Lower leg skin (tissue), 3 donors: ENCODE measurements around the gene AGA.

Experiments used
- CTCF ChIP-seq, 3 donors: fragments of 450-650 bp; IDR thresholded peaks; one replicate each; pipeline ENCODE4 v1.5.1; 2016; ENCODE audit warnings: antibody characterized with exemption in 3 of 3, mild to moderate bottlenecking in 3 of 3, moderate library complexity in 2 of 3
- POLR2A ChIP-seq, 2 donors: fragments of 450-650 bp; IDR thresholded peaks; one replicate each; pipeline ENCODE4 v1.6.1; 2016 to 2017; ENCODE audit warnings: antibody characterized with exemption in 2 of 2, mild to moderate bottlenecking in 1 of 2, moderate library complexity in 1 of 2

- TF ChIP-seq CTCF (IDR thresholded peaks at IDR 0.05), result no peak
- TF ChIP-seq POLR2A (IDR thresholded peaks at IDR 0.05), result no peak
These were observed 38.6 kb upstream of the AGA start for GRCh38 chr4:177480795-177481194.
